Measurements from ENCODE around the gene LDHB.

DNA sequence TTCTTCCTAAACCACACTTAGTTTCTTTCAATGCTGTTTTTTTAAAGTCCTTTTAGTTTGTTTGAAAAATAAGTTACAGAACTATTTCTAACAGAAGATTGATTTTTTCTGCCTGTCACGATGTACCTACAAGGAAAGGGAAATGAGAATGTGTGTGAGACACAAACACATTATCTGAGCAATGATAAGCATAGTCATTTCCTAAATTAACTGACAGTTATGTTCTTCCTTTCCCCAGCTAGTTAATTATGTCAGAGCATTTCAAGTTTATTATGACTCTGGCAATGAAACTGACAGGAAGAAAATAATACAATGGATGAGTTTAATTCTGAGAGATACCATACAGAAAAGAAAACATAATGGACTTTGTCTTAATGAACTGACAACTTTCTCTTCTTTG is 21.3 kb upstream of the LDHB start:
- TF ChIP-seq, protein P1, sequence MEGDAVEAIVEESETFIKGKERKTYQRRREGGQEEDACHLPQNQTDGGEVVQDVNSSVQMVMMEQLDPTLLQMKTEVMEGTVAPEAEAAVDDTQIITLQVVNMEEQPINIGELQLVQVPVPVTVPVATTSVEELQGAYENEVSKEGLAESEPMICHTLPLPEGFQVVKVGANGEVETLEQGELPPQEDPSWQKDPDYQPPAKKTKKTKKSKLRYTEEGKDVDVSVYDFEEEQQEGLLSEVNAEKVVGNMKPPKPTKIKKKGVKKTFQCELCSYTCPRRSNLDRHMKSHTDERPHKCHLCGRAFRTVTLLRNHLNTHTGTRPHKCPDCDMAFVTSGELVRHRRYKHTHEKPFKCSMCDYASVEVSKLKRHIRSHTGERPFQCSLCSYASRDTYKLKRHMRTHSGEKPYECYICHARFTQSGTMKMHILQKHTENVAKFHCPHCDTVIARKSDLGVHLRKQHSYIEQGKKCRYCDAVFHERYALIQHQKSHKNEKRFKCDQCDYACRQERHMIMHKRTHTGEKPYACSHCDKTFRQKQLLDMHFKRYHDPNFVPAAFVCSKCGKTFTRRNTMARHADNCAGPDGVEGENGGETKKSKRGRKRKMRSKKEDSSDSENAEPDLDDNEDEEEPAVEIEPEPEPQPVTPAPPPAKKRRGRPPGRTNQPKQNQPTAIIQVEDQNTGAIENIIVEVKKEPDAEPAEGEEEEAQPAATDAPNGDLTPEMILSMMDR (IDR thresholded peaks at IDR 0.05; ENCODE audit: low read depth, low read length) = no peak
- no peak for TF ChIP-seq EZH2phosphoT487 (IDR thresholded peaks at IDR 0.05; ENCODE audit: low read depth)
